Measurements from ENCODE around the gene LAMC1. TPM values are rescaled to one million over a fixed set of nuclear protein-coding genes. Genes with fewer than 3 reads are reported as not detected.

Gene LAMC1
- total RNA-seq, 1 donor: 564 TPM

DNA sequence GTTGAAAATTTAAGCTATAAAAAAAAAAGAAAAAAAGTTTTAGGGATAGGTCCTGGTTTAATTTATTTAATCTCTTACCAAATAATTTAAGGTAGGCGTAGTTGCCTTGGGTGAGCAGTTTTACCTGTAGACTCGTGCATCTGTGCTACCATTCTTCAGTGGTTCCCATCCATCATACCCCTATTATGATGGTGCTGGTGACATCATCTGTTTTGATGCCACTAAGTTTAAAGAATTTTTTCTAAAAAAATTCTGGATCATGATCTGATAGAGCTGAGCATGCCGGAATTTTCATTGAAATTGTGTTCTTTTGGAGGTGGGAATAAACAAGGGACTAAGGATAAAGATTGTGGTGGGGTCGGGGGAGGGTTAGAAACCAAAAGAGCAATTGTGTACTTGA lies 15.7 kb downstream of the LAMC1 start:
- TF ChIP-seq CTCF (IDR thresholded peaks at IDR 0.05; ENCODE audit: insufficient read depth, low read length): no peak
- DNase-seq (ENCODE audit: low read depth): no peak
- no peak overlapping the region for H3K4me3 ChIP-seq (ENCODE audit: low read depth, low read length)

DNA sequence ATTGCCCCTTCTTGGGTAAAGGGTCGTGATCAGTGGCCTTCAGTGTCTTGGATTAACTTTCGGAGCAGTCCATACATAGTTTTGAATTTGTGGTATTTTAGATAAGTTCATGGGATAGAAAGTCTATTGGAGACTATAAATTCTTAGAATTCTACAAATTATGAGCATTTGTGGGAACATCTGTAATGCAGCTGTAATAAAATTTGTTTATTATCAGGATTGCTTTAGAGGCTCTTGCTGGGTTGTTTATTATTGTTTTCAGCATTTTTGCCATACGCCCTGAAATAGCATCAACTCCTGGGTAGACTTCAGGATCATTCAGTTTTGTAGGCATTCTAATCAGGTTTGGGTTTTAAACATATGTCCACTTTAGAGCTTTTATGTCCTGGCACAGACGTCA lies 16.1 kb downstream of the LAMC1 start:
- DNase-seq (ENCODE audit: low read depth): no peak
- TF ChIP-seq CTCF (IDR thresholded peaks at IDR 0.05; ENCODE audit: insufficient read depth, low read length): no peak
- no peak overlapping the region for H3K4me3 ChIP-seq (ENCODE audit: low read depth, low read length)

DNA sequence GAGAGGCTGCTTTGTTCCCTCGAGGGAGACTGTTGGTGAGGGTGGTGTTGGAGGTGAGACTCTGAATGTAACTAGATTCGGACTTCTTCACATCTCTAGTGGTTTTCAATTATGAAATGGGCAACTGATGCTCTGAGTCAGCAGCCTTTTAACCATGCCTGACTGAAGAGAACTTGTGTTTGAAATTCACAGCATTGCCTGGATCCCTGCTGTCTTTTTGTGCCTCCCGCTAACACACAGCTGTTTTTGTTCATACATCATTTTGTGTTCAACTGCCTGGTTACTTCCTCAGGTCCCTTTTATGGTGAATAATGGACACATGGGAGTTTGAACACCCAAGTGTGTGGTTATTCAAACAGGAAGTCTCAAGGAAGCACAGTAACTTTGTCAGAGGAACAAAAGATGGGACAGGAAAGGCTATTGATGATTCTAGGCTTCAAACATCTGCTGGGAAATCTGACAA lies 16.8 kb downstream of the LAMC1 start:
- no peak overlapping the region for H3K4me3 ChIP-seq (ENCODE audit: low read depth, low read length)
- DNase-seq (ENCODE audit: low read depth): peak; percentile 71
- TF ChIP-seq CTCF (IDR thresholded peaks at IDR 0.05; ENCODE audit: insufficient read depth, low read length): no peak

- DNase-seq (ENCODE audit: low read depth): peak; percentile 33
- no peak overlapping the region for H3K4me3 ChIP-seq (ENCODE audit: low read depth, low read length)
- no peak for TF ChIP-seq CTCF (IDR thresholded peaks at IDR 0.05; ENCODE audit: insufficient read depth, low read length)
Measured at GRCh38 chr1:183040547-183040971, 17.3 kb downstream of the LAMC1 start.

GRCh38 chr1:183043254-183043653 lies 20.0 kb downstream of the LAMC1 start:
- H3K4me3 ChIP-seq (ENCODE audit: low read depth, low read length): no peak overlapping the region
- no peak for TF ChIP-seq CTCF (IDR thresholded peaks at IDR 0.05; ENCODE audit: insufficient read depth, low read length)
- DNase-seq (ENCODE audit: low read depth): no peak

GRCh38 chr1:183043872-183044854 lies 20.9 kb downstream of the LAMC1 start:
- no peak overlapping the region for H3K4me3 ChIP-seq (ENCODE audit: low read depth, low read length)
- peak; percentile 50 for DNase-seq (ENCODE audit: low read depth)
- no peak for TF ChIP-seq CTCF (IDR thresholded peaks at IDR 0.05; ENCODE audit: insufficient read depth, low read length)
